Naive thymus-derived CD4-positive, alpha-beta T cell (primary cell): ENCODE measurements around the gene HSD17B7. TPM values are rescaled to one million over a fixed set of nuclear protein-coding genes. Genes with fewer than 3 reads are reported as not detected.

Experiments
- ATAC-seq: fragments of 150-1000 bp; cut with Tn5 transposase; 2 replicates; pipeline ENCODE4 v1.10.0; 2021; ENCODE audit warnings: mild to moderate bottlenecking, moderate library complexity
- CTCF ChIA-PET: fragments of 350-600 bp; sonication (Branson Sonifier 250); formaldehyde crosslinking; loops from one replicate; lab custom pipeline; 2021; ENCODE audit warnings: antibody characterized with exemption; lab: Charles Lee
- POLR2A ChIA-PET: fragments of 350-600 bp; sonication (Branson Sonifier 250); formaldehyde crosslinking; loops from one replicate; lab custom pipeline; 2021; ENCODE audit warnings: antibody characterized with exemption, inconsistent platforms; lab: Charles Lee
- DNase-seq, 9 donors: peaks; one replicate each; pipeline versions ENCODE4 v3.0.0 to v3.0.0-alpha.2; 2020 to 2022; ENCODE audit warnings: mixed read lengths in 1 of 9
- H3K27ac ChIP-seq: one replicate; pipeline ENCODE4 v1.7.0; 2013; ENCODE audit warnings: mild to moderate bottlenecking, low read depth, low read length, moderate library complexity
- H3K27me3 ChIP-seq, 2 donors: one replicate each; pipeline ENCODE4 v1.7.0; 2013; ENCODE audit warnings: low read length in 2 of 2, mild to moderate bottlenecking in 2 of 2, moderate library complexity in 2 of 2; ENCODE audit not compliant: control insufficient read depth in 2 of 2, insufficient read depth in 2 of 2
- H3K36me3 ChIP-seq, 3 experiments: 1 replicate in 2 of 3; 2 replicates in 1 of 3; pipeline ENCODE4 v1.7.0; 2013; ENCODE audit warnings: low read length in 3 of 3, mild to moderate bottlenecking in 3 of 3, moderate library complexity in 1 of 3; ENCODE audit not compliant: insufficient read depth in 3 of 3, control insufficient read depth in 2 of 3
- H3K4me1 ChIP-seq, 2 donors: one replicate each; pipeline ENCODE4 v1.7.0; 2013; ENCODE audit warnings: low read length in 2 of 2, mild to moderate bottlenecking in 2 of 2, moderate library complexity in 1 of 2; ENCODE audit not compliant: control insufficient read depth in 2 of 2, insufficient read depth in 2 of 2
- H3K4me3 ChIP-seq: 2 replicates; pipeline ENCODE4 v1.7.0; 2013; ENCODE audit warnings: mild to moderate bottlenecking, low read length
- H3K9me3 ChIP-seq, 3 experiments: 1 replicate in 2 of 3; 2 replicates in 1 of 3; pipeline ENCODE4 v1.7.0; 2013; ENCODE audit warnings: low read length in 3 of 3; ENCODE audit not compliant: control insufficient read depth in 2 of 3
- H3K27ac Mint-ChIP-seq, 9 donors: one replicate each; pipeline ENCODE4 v1.8.0; 2020 to 2022; ENCODE audit warnings: mixed read lengths in 9 of 9, mild to moderate bottlenecking in 8 of 9, moderate library complexity in 5 of 9, inconsistent platforms in 2 of 9
- H3K27me3 Mint-ChIP-seq, 5 donors: one replicate each; pipeline ENCODE4 v1.8.0; 2021 to 2022; ENCODE audit warnings: mixed read lengths in 5 of 5, mild to moderate bottlenecking in 1 of 5
- H3K36me3 Mint-ChIP-seq, 5 donors: one replicate each; pipeline ENCODE4 v1.8.0; 2020 to 2022; ENCODE audit warnings: mixed read lengths in 5 of 5, mild to moderate bottlenecking in 3 of 5, inconsistent platforms in 1 of 5
- H3K4me1 Mint-ChIP-seq, 7 donors: one replicate each; pipeline ENCODE4 v1.8.0; 2020 to 2022; ENCODE audit warnings: mixed read lengths in 7 of 7, mild to moderate bottlenecking in 3 of 7, inconsistent platforms in 1 of 7
- H3K4me3 Mint-ChIP-seq, 10 donors: one replicate each; pipeline ENCODE4 v1.8.0; 2020 to 2022; ENCODE audit warnings: mild to moderate bottlenecking in 10 of 10, mixed read lengths in 10 of 10, moderate library complexity in 6 of 10, inconsistent platforms in 2 of 10
- H3K9me3 Mint-ChIP-seq, 11 donors: one replicate each; pipeline ENCODE4 v1.8.0; 2020 to 2022; ENCODE audit warnings: mixed read lengths in 11 of 11, mild to moderate bottlenecking in 4 of 11, inconsistent platforms in 1 of 11, moderate library complexity in 1 of 11
- intact Hi-C, 2 donors: fragments of 100-400 bp; cut with micrococcal nuclease; formaldehyde crosslinking; loops; one replicate each; pipeline ENCODE4 v1.15.1; 2023
- polyA plus RNA-seq, 2 donors: library from polyadenylated mRNA; unstranded; fragments of 300-500 nt; fragmentation: Illumina TruSeq; gene quantifications; one replicate each; pipeline ENCODE4 v1.2.3, GENCODE V29; 2021
- total RNA-seq, 6 experiments: library from RNA in 5 of 6; stranded (reverse) in 5 of 6; gene quantifications; 1 replicate in 5 of 6; 2 replicates in 1 of 6; pipeline ENCODE4 v1.2.3 and lab custom pipeline; 2021 to 2026

The HSD17B7 gene
- total and polyA plus RNA-seq, 7 experiments from 2014 or later: 19.3 to 34.1 (median 23.5) TPM

- peaks cover 0 to 12% of the 10 kb centered on the region in 2 donors for H3K27me3 ChIP-seq
- Mint-ChIP-seq H3K9me3 (peaks cover 0 to 4% (median 0%) of the 10 kb centered on the region in 11 donors), H3K4me3 (no peak overlapping the region), H3K27ac (no peak overlapping the region), H3K27me3 (peaks cover 39 to 59% (median 48%) of the 10 kb centered on the region in 5 donors), H3K36me3 (peaks cover under 1 to 9% (median 1%) of the 10 kb centered on the region in 5 donors), H3K4me1 (peaks cover 6 to 19% (median 12%) of the 10 kb centered on the region in 7 donors)
- ChIA-PET CTCF (no interaction called here), POLR2A (no interaction called here)
- no peak for DNase-seq
- H3K4me1 ChIP-seq: peaks cover 5 to 9% of the 10 kb centered on the region in 2 donors
- no peaks in the 10 kb centered on the region for H3K9me3 ChIP-seq
- H3K27ac ChIP-seq: no peak overlapping the region
- no peaks in the 10 kb centered on the region for H3K36me3 ChIP-seq
- no peak overlapping the region for H3K4me3 ChIP-seq
- ATAC-seq: peak; percentile 57
- intact Hi-C loops: loop anchor here in 1 of 2 donors (10.0 kb wide), 1 partner anchor 62 kb away; no protein-coding TSS in a partner anchor
These were observed 32.7 kb downstream of the HSD17B7 start for GRCh38 chr1:162823231-162823630.

- no peak for DNase-seq
- Mint-ChIP-seq H3K27ac (no peak overlapping the region), H3K27me3 (peaks cover 39 to 64% (median 53%) of the 10 kb centered on the region in 5 donors), H3K9me3 (peaks cover 0 to 4% (median 0%) of the 10 kb centered on the region in 11 donors), H3K36me3 (peaks cover 0 to 9% (median 1%) of the 10 kb centered on the region in 5 donors), H3K4me3 (no peak overlapping the region), H3K4me1 (peaks cover 6 to 19% (median 12%) of the 10 kb centered on the region in 7 donors)
- H3K4me3 ChIP-seq: no peak overlapping the region
- H3K36me3 ChIP-seq: no peaks in the 10 kb centered on the region
- ChIA-PET CTCF (no interaction called here), POLR2A (no interaction called here)
- no peak for ATAC-seq
- H3K27me3 ChIP-seq: peaks cover 0 to 12% of the 10 kb centered on the region in 2 donors
- no peaks in the 10 kb centered on the region for H3K9me3 ChIP-seq
- peaks cover 5 to 9% of the 10 kb centered on the region in 2 donors for H3K4me1 ChIP-seq
- H3K27ac ChIP-seq: no peak overlapping the region
- intact Hi-C loops: loop anchor here in 1 of 2 donors (10.0 kb wide), 1 partner anchor 61 kb away; no protein-coding TSS in a partner anchor
These were observed 33.4 kb downstream of the HSD17B7 start for GRCh38 chr1:162823771-162824525.

GRCh38 chr1:162829268-162829667, 38.8 kb downstream of the HSD17B7 start:
- H3K36me3 ChIP-seq: no peaks in the 10 kb centered on the region
- Mint-ChIP-seq H3K4me1 (peaks cover 0 to 9% (median 0%) of the 10 kb centered on the region in 7 donors), H3K36me3 (peaks cover 0 to 4% (median 3%) of the 10 kb centered on the region in 5 donors), H3K4me3 (no peak overlapping the region), H3K9me3 (peaks cover 0 to 8% (median 0%) of the 10 kb centered on the region in 11 donors), H3K27me3 (peaks cover 16 to 58% (median 39%) of the 10 kb centered on the region in 5 donors), H3K27ac (no peak overlapping the region)
- no peaks in the 10 kb centered on the region for H3K9me3 ChIP-seq
- H3K4me1 ChIP-seq: no peaks in the 10 kb centered on the region
- H3K4me3 ChIP-seq: no peak overlapping the region
- CTCF ChIA-PET: no interaction called here
- intact Hi-C loops: loop anchor here in 1 of 2 donors (10.0 kb wide), 1 partner anchor 56 kb away; no protein-coding TSS in a partner anchor
- DNase-seq (no peak), ATAC-seq (no peak)
- POLR2A ChIA-PET: no interaction called here
- H3K27ac ChIP-seq: no peak overlapping the region
- no peaks in the 10 kb centered on the region for H3K27me3 ChIP-seq

GRCh38 chr1:162832470-162832869, 42.0 kb downstream of the HSD17B7 start:
- CTCF ChIA-PET: no interaction called here

GRCh38 chr1:162835157-162835899, 44.8 kb downstream of the HSD17B7 start:
- ChIA-PET POLR2A (no interaction called here), CTCF (no interaction called here)
- H3K9me3 Mint-ChIP-seq: peaks cover 0 to 31% (median 14%) of the 10 kb centered on the region in 11 donors
- H3K27ac Mint-ChIP-seq: peak overlapping the region in 1 of 9 donors; percentile 4
- peaks cover 0 to 19% (median 5%) of the 10 kb centered on the region in 5 donors for H3K36me3 Mint-ChIP-seq
- Histone ChIP-seq H3K9me3 (peaks cover 0 to 13% (median 0%) of the 10 kb centered on the region in 3 experiments), H3K36me3 (no peaks in the 10 kb centered on the region), H3K4me3 (no peak overlapping the region), H3K27ac (no peak overlapping the region), H3K27me3 (no peaks in the 10 kb centered on the region), H3K4me1 (no peaks in the 10 kb centered on the region)
- H3K4me1 Mint-ChIP-seq: peaks cover 0 to 30% (median 0%) of the 10 kb centered on the region in 7 donors
- no peak for DNase-seq
- H3K4me3 Mint-ChIP-seq: no peak overlapping the region
- H3K27me3 Mint-ChIP-seq: peaks cover 9 to 28% (median 12%) of the 10 kb centered on the region in 5 donors
- intact Hi-C loops: no loop called here
- ATAC-seq: no peak

More at GRCh38 chr1:162832470-162832869, 42.0 kb downstream of the HSD17B7 start:
- no peaks in the 10 kb centered on the region for H3K4me1 ChIP-seq
- no peak overlapping the region for H3K27ac ChIP-seq
- H3K27me3 Mint-ChIP-seq: peaks cover 0 to 38% (median 20%) of the 10 kb centered on the region in 5 donors
- peaks cover 0 to 20% (median 0%) of the 10 kb centered on the region in 11 donors for H3K9me3 Mint-ChIP-seq
- POLR2A ChIA-PET: no interaction called here
- DNase-seq: no peak
- intact Hi-C loops: no loop called here
- no peaks in the 10 kb centered on the region for H3K9me3 ChIP-seq
- no peak overlapping the region for H3K4me3 ChIP-seq
- no peak overlapping the region for H3K4me3 Mint-ChIP-seq
- no peaks in the 10 kb centered on the region for H3K36me3 ChIP-seq
- no peak overlapping the region for H3K27ac Mint-ChIP-seq
- ATAC-seq: no peak
- peaks cover 0 to 30% (median 0%) of the 10 kb centered on the region in 7 donors for H3K4me1 Mint-ChIP-seq
- peaks cover 0 to 16% (median 0%) of the 10 kb centered on the region in 5 donors for H3K36me3 Mint-ChIP-seq
- no peaks in the 10 kb centered on the region for H3K27me3 ChIP-seq

- Mint-ChIP-seq H3K36me3 (peaks cover 0 to 16% (median 5%) of the 10 kb centered on the region in 5 donors), H3K27ac (peak overlapping the region in 1 of 9 donors; percentile 57)
These were observed 48.4 kb downstream of the HSD17B7 start for GRCh38 chr1:162838863-162839262.

More at GRCh38 chr1:162838863-162839262, 48.4 kb downstream of the HSD17B7 start:
- intact Hi-C loops: no loop called here
- Histone ChIP-seq H3K9me3 (peaks cover 0 to 13% (median 0%) of the 10 kb centered on the region in 3 experiments), H3K27me3 (no peaks in the 10 kb centered on the region), H3K27ac (no peak overlapping the region), H3K4me3 (no peak overlapping the region), H3K36me3 (no peaks in the 10 kb centered on the region), H3K4me1 (no peaks in the 10 kb centered on the region)
- H3K9me3 Mint-ChIP-seq: peaks cover 0 to 25% (median 14%) of the 10 kb centered on the region in 11 donors
- DNase-seq (no peak), ATAC-seq (no peak)
- peaks cover 11 to 26% (median 19%) of the 10 kb centered on the region in 5 donors for H3K27me3 Mint-ChIP-seq
- H3K4me1 Mint-ChIP-seq: peaks cover 0 to 23% (median 0%) of the 10 kb centered on the region in 7 donors
- ChIA-PET POLR2A (no interaction called here), CTCF (no interaction called here)
- H3K4me3 Mint-ChIP-seq: peak overlapping the region in 1 of 10 donors; percentile 22
